ENCODE results near the gene ARHGAP26.
"Not testable (repeated sequence)": the region's sequence is repeated elsewhere in the genome, so short reads cannot be mapped to it uniquely, and the experiment has no call there.

Gene ARHGAP26

GRCh38 chr5:143194206-143194605, 424.0 kb downstream of the ARHGAP26 start:
- no peak for DNase-seq (ENCODE audit: extremely low read depth in 1 of 2, low read depth in 1 of 2)

- no peak for DNase-seq (ENCODE audit: extremely low read depth in 1 of 2, low read depth in 1 of 2)
These were observed 424.5 kb downstream of the ARHGAP26 start for GRCh38 chr5:143194713-143195112.

- DNase-seq (ENCODE audit: extremely low read depth in 1 of 2, low read depth in 1 of 2), result no peak
These were observed 425.3 kb downstream of the ARHGAP26 start for GRCh38 chr5:143195491-143195890.

- DNase-seq (ENCODE audit: extremely low read depth in 1 of 2, low read depth in 1 of 2), result no peak
These were observed 426.6 kb downstream of the ARHGAP26 start for GRCh38 chr5:143196601-143197259.

- no peak for DNase-seq (ENCODE audit: extremely low read depth in 1 of 2, low read depth in 1 of 2)
These were observed 427.1 kb downstream of the ARHGAP26 start for GRCh38 chr5:143197260-143197656.

GRCh38 chr5:143198332-143198731, 428.2 kb downstream of the ARHGAP26 start:
- no peak for DNase-seq (ENCODE audit: extremely low read depth in 1 of 2, low read depth in 1 of 2)

- no peak for DNase-seq (ENCODE audit: extremely low read depth in 1 of 2, low read depth in 1 of 2)
These were observed 429.0 kb downstream of the ARHGAP26 start for GRCh38 chr5:143199161-143199560.

GRCh38 chr5:143199843-143200242, 429.7 kb downstream of the ARHGAP26 start:
- no peak for DNase-seq (ENCODE audit: extremely low read depth in 1 of 2, low read depth in 1 of 2)

GRCh38 chr5:143200781-143201398, 430.7 kb downstream of the ARHGAP26 start:
- no peak for DNase-seq (ENCODE audit: extremely low read depth in 1 of 2, low read depth in 1 of 2)

- DNase-seq (ENCODE audit: extremely low read depth in 1 of 2, low read depth in 1 of 2), result no peak
These were observed 431.4 kb downstream of the ARHGAP26 start for GRCh38 chr5:143201589-143201988.

- DNase-seq (ENCODE audit: extremely low read depth in 1 of 2, low read depth in 1 of 2), result not testable (repeated sequence)
These were observed 433.3 kb downstream of the ARHGAP26 start for GRCh38 chr5:143203301-143203956.

- no peak for DNase-seq (ENCODE audit: extremely low read depth in 1 of 2, low read depth in 1 of 2)
These were observed 434.5 kb downstream of the ARHGAP26 start for GRCh38 chr5:143204474-143205246.

- DNase-seq (ENCODE audit: extremely low read depth in 1 of 2, low read depth in 1 of 2), result no peak
These were observed 435.2 kb downstream of the ARHGAP26 start for GRCh38 chr5:143205386-143205785.

GRCh38 chr5:143205883-143206195, 435.7 kb downstream of the ARHGAP26 start:
- no peak for DNase-seq (ENCODE audit: extremely low read depth in 1 of 2, low read depth in 1 of 2)

GRCh38 chr5:143206196-143207053, 436.2 kb downstream of the ARHGAP26 start:
- DNase-seq (ENCODE audit: extremely low read depth in 1 of 2, low read depth in 1 of 2), result no peak

- no peak for DNase-seq (ENCODE audit: extremely low read depth in 1 of 2, low read depth in 1 of 2)
These were observed 436.9 kb downstream of the ARHGAP26 start for GRCh38 chr5:143207058-143207457.

- no peak for DNase-seq (ENCODE audit: extremely low read depth in 1 of 2, low read depth in 1 of 2)
These were observed 437.6 kb downstream of the ARHGAP26 start for GRCh38 chr5:143207563-143208364.

GRCh38 chr5:143208365-143208641, 438.1 kb downstream of the ARHGAP26 start:
- no peak for DNase-seq (ENCODE audit: extremely low read depth in 1 of 2, low read depth in 1 of 2)

- DNase-seq (ENCODE audit: extremely low read depth in 1 of 2, low read depth in 1 of 2), result no peak
These were observed 438.8 kb downstream of the ARHGAP26 start for GRCh38 chr5:143208781-143209510.
